MG63 (cell line): Measurements from ENCODE around the gene PRSS27. TPM values are rescaled to one million over a fixed set of nuclear protein-coding genes. Genes with fewer than 3 reads are reported as not detected.

Experiments
- DNase-seq: peaks from one replicate; pipeline ENCODE4 v3.0.0-alpha.2; 2020
- H3K27me3 ChIP-seq: fragments of 250-450 bp; sonication (Bioruptor Pico); 2 replicates; pipeline ENCODE4 v1.5.1; 2020; ENCODE audit warnings: mild to moderate bottlenecking, moderate library complexity
- H3K36me3 ChIP-seq: fragments of 250-450 bp; sonication (Bioruptor Pico); 2 replicates; pipeline ENCODE4 v1.5.1; 2020; ENCODE audit warnings: mild to moderate bottlenecking, moderate library complexity
- H3K4me3 ChIP-seq: fragments of 250-450 bp; sonication (Bioruptor Pico); 2 replicates; pipeline ENCODE4 v1.5.1; 2020; ENCODE audit warnings: mild to moderate bottlenecking, moderate library complexity
- H3K9me3 ChIP-seq: fragments of 250-450 bp; sonication (Bioruptor Pico); 2 replicates; pipeline ENCODE4 v1.5.1; 2020; ENCODE audit warnings: mild to moderate bottlenecking, moderate library complexity
- total RNA-seq: library from RNA; depleted of rRNA; stranded (reverse); fragments of >200 nt; shearing (Covaris generic); gene quantifications from 2 replicates; pipeline ENCODE4 v1.2.3, GENCODE V29; 2014; ENCODE audit warnings: low replicate concordance; rRNA removed

PRSS27 gene
- 0.22 and 1.7 TPM in 2 replicates for total RNA-seq

DNA sequence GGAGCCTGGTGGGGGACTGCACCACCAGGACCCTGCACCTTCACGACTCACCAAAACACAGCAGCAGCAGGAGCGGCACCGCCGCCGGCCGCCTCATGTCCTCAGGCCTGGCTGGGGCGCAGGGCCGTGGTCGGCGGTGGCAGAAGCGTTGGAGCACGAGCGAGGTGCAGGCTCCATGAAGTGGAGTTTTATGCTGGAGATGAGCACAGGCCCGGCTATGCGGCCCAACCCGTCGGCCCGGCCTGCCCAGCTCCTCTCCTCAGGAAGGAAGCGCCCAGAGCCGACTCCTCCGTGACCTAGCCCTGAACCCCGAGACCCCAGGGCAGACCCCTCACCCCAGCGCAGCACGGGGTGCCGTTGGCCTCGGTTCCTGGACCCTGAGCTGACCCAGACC is at the start of gene PRSS27:
PRSS27 (minus strand) TSS at position 161 of the 394 bp plus-strand sequence; CDS start at position 97, 64 bp downstream.
- no peak for DNase-seq
- Histone ChIP-seq H3K27me3 (no peaks in the 10 kb centered on the region), H3K4me3 (peak within 1 kb of the TSS; percentile 66), H3K36me3 (no peaks in the 10 kb centered on the region), H3K9me3 (no peaks in the 10 kb centered on the region)

DNA sequence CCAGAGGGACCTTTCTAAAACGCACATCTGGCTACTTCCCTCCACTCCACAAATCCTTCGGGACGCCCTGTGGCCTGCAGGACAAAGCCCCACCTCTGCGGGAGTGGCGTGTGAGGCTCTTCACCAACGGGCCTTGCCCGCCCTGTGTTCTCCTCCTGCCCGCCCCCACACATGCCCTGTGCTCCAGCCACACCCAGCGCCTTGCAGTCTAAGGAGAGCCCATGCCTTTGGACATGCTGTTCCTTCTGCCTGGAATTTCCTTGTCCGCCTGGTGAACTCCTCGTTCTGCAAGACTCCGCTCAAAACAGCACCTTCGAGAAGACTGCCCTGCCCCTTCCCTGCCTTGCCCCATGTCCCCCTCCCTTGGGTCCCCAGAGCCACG is 49.6 kb upstream of the PRSS27 start:
- H3K36me3 ChIP-seq: peaks cover 94% of the 10 kb centered on the region
- no peaks in the 10 kb centered on the region for H3K9me3 ChIP-seq
- no peak for DNase-seq
- H3K27me3 ChIP-seq: no peaks in the 10 kb centered on the region
- H3K4me3 ChIP-seq: no peak overlapping the region

DNA sequence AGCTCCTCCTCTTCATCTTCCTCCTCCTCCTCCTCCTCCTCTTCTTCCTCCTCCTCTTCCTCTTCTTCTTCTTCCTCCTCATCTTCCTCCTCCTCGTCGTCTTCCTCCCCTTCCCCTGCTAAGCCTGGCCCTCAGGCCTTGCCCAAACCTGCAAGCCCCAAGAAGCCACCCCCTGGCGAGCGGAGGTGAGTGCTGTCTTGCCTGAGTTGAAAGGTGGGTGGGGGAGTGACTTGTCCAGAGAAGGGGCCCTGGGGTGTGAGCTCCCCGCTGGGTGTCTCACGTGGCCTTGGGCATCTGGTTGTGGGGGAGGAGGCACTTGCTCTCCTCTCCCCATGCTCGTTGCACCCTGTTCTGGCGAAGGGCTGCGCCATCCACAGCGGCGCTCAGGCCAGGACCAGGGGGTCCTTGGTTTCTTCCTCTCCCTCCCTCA is 49.1 kb upstream of the PRSS27 start:
- peaks cover 94% of the 10 kb centered on the region for H3K36me3 ChIP-seq
- H3K9me3 ChIP-seq: no peaks in the 10 kb centered on the region
- no peak overlapping the region for H3K4me3 ChIP-seq
- DNase-seq: no peak
- H3K27me3 ChIP-seq: no peaks in the 10 kb centered on the region

DNA sequence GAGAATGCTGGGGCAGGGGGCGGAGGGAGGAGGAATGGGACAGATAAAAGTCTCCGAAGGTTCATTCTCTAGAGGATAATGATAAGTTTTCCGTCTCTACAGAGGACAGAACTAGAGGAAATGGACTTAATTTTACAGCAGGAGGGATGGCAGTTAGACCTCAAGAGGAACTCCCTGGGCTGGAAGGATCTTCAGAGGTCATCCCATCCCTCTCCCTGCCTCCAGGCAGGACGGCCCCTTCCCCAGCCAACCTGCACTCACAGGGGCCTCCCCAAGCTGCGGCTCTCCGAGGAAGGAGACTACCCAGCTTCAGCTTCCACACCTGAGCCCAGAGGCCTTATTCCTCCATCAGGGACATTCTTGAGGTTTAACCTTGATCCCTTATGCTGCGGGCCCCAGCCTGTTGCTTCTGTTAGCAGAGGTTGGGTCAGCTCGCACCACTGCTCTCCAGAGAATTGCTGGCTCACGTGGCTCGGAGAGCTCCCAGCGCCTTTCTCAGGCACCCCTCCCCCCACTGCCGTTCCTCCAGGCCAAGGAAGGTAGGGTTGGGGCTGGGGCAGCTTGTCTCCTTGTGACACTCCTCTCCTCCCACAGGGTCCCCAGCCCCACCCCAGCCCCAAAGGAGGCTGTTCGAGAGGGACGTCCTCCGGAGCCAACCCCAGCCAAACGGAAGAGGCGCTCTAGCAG is 48.5 kb upstream of the PRSS27 start:
- H3K27me3 ChIP-seq: no peaks in the 10 kb centered on the region
- H3K36me3 ChIP-seq: peaks cover 94% of the 10 kb centered on the region
- DNase-seq: no peak
- no peak overlapping the region for H3K4me3 ChIP-seq
- no peaks in the 10 kb centered on the region for H3K9me3 ChIP-seq

DNA sequence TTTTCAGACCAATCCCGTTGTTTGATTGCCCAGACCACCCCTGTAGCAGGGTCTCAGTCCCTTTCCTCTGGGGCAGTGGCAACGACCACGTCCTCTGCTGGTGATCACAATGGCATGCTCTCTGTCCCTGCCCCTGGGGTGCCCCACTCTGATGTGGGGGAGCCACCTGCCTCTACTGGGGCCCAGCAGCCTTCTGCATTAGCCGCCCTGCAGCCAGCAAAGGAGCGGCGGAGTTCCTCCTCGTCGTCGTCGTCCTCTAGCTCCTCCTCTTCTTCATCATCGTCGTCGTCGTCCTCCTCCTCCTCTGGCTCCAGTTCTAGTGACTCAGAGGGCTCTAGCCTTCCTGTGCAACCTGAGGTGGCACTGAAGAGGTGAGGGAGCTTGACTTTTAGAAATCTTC is 47.9 kb upstream of the PRSS27 start:
- Histone ChIP-seq H3K4me3 (no peak overlapping the region), H3K27me3 (no peaks in the 10 kb centered on the region), H3K36me3 (peaks cover 94% of the 10 kb centered on the region), H3K9me3 (no peaks in the 10 kb centered on the region)
- no peak for DNase-seq

DNA sequence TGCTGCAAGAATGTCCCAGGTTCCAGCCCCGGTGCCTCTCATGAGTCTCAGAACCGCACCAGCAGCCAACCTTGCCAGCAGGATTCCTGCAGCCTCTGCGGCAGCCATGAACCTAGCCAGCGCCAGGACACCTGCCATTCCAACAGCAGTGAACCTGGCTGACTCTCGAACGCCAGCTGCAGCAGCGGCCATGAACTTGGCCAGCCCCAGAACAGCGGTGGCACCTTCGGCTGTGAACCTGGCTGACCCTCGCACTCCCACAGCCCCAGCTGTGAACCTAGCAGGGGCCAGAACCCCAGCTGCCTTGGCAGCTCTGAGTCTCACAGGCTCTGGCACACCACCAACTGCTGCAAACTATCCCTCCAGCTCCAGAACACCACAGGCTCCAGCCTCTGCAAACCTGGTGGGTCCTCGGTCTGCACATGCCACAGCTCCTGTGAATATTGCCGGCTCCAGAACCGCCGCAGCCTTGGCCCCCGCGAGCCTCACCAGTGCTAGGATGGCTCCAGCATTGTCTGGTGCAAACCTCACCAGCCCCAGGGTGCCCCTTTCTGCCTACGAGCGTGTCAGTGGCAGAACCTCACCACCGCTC is 47.2 kb upstream of the PRSS27 start:
- H3K9me3 ChIP-seq: no peaks in the 10 kb centered on the region
- no peak overlapping the region for H3K4me3 ChIP-seq
- DNase-seq: no peak
- H3K27me3 ChIP-seq: no peaks in the 10 kb centered on the region
- peaks cover 97% of the 10 kb centered on the region for H3K36me3 ChIP-seq

DNA sequence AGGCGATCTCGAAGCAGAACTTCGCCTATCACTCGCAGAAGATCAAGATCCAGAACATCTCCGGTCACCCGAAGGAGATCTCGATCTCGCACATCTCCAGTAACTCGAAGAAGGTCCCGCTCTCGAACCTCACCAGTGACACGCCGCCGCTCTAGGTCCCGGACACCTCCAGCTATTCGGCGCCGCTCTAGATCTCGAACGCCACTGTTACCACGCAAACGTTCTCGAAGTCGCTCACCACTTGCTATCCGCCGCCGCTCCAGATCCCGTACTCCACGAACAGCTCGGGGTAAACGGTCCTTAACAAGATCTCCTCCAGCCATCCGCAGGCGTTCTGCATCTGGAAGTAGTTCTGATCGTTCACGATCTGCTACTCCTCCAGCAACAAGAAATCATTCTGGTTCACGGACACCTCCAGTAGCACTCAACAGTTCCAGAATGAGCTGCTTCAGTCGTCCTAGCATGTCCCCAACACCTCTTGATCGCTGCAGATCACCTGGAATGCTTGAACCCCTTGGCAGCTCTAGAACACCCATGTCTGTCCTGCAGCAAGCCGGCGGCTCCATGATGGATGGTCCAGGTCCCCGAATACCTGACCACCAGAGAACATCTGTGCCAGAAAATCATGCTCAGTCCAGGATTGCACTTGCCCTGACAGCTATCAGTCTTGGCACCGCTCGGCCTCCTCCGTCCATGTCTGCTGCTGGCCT is 46.6 kb upstream of the PRSS27 start:
- H3K36me3 ChIP-seq: peaks cover 97% of the 10 kb centered on the region

DNA sequence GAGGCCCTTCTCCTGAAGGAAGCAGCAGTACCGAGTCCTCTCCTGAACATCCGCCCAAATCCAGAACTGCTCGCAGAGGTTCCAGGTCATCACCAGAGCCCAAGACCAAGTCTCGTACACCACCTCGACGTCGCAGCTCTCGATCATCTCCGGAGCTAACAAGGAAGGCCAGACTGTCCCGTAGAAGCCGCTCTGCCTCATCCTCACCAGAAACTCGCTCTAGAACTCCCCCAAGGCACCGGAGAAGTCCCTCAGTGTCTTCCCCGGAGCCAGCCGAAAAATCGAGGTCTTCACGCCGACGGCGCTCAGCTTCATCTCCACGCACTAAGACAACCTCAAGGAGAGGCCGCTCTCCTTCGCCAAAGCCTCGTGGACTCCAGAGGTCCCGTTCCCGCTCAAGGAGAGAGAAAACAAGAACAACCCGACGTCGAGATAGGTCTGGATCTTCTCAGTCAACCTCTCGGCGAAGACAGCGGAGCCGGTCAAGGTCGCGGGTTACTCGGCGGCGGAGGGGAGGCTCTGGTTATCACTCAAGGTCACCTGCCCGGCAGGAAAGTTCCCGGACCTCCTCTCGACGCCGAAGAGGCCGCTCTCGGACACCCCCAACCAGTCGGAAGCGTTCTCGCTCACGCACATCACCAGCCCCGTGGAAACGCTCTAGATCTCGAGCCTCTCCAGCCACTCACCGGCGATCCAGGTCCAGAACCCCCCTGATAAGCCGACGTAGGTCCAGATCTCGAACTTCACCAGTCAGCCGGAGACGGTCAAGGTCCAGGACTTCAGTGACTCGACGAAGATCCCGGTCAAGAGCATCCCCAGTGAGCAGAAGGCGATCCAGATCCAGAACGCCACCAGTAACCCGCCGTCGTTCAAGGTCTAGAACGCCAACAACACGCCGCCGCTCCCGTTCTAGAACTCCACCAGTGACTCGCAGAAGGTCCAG is 45.7 kb upstream of the PRSS27 start:
- no peaks in the 10 kb centered on the region for H3K9me3 ChIP-seq
- H3K4me3 ChIP-seq: no peak overlapping the region
- H3K27me3 ChIP-seq: no peaks in the 10 kb centered on the region
- no peak for DNase-seq
- peaks cover 100% of the 10 kb centered on the region for H3K36me3 ChIP-seq

More for the DNA sequence above, 46.6 kb upstream of the PRSS27 start:
- Histone ChIP-seq H3K9me3 (no peaks in the 10 kb centered on the region), H3K27me3 (no peaks in the 10 kb centered on the region), H3K4me3 (no peak overlapping the region)
- DNase-seq: no peak

DNA sequence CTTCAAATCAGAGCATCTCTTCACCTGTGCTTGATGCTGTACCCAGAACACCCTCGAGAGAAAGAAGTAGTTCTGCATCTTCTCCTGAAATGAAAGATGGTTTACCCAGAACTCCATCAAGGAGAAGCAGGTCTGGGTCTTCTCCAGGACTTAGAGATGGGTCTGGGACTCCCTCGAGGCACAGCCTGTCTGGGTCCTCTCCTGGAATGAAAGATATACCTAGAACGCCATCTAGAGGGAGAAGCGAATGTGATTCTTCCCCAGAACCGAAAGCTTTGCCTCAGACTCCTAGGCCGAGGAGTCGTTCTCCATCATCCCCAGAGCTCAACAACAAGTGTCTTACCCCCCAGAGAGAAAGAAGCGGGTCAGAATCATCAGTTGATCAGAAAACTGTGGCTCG is 44.7 kb upstream of the PRSS27 start:
- H3K36me3 ChIP-seq: peaks cover 100% of the 10 kb centered on the region

DNA sequence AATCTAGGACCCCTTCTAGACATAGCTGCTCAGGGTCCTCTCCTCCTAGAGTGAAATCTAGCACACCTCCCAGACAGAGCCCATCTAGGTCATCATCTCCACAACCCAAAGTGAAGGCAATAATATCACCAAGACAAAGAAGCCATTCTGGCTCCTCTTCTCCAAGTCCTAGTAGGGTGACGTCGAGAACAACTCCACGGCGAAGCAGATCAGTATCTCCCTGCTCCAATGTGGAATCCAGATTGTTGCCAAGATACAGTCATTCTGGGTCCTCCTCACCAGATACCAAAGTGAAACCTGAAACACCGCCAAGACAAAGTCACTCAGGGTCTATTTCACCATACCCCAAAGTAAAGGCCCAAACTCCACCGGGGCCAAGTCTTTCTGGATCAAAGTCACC is 43.1 kb upstream of the PRSS27 start:
- H3K9me3 ChIP-seq: no peaks in the 10 kb centered on the region
- DNase-seq: no peak

More for the DNA sequence above, 44.7 kb upstream of the PRSS27 start:
- Histone ChIP-seq H3K4me3 (no peak overlapping the region), H3K9me3 (no peaks in the 10 kb centered on the region), H3K27me3 (no peaks in the 10 kb centered on the region)
- no peak for DNase-seq

DNA sequence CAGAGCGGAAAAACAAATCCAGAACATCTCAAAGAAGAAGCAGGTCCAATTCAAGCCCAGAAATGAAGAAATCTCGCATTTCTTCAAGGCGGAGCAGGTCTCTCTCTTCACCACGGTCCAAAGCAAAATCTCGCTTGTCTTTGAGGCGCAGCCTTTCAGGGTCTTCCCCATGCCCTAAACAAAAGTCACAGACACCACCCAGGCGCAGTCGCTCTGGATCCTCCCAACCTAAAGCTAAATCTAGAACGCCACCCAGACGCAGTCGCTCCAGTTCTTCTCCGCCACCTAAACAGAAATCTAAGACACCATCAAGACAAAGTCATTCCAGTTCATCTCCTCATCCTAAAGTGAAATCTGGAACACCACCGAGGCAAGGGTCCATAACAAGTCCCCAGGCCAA is 42.7 kb upstream of the PRSS27 start:
- Histone ChIP-seq H3K27me3 (no peaks in the 10 kb centered on the region), H3K4me3 (no peak overlapping the region), H3K36me3 (peaks cover 100% of the 10 kb centered on the region), H3K9me3 (no peaks in the 10 kb centered on the region)
- DNase-seq: no peak

More for the DNA sequence above, 43.1 kb upstream of the PRSS27 start:
- peaks cover 100% of the 10 kb centered on the region for H3K36me3 ChIP-seq
- H3K4me3 ChIP-seq: no peak overlapping the region
- no peaks in the 10 kb centered on the region for H3K27me3 ChIP-seq

DNA sequence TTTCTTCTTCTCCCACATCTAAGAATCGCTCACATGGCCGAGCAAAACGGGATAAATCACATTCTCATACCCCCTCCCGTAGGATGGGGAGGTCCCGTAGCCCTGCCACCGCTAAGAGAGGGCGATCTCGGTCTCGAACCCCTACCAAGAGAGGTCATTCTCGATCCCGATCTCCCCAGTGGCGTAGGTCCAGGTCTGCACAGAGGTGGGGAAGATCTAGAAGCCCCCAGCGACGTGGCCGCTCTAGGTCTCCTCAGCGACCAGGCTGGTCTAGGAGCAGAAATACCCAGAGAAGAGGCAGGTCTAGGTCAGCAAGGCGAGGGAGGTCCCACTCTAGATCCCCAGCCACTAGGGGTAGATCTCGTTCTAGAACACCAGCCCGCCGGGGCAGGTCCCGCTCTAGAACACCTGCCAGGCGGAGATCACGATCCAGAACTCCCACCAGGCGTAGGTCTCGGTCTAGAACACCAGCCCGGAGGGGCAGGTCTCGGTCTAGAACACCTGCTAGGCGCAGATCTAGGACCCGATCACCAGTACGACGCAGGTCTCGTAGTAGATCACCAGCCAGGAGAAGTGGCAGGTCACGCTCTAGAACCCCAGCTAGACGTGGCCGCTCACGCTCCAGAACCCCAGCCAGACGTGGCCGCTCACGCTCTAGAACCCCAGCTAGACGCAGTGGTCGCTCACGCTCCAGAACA is 42.0 kb upstream of the PRSS27 start:
- no peak overlapping the region for H3K4me3 ChIP-seq
- peaks cover 100% of the 10 kb centered on the region for H3K36me3 ChIP-seq

DNA sequence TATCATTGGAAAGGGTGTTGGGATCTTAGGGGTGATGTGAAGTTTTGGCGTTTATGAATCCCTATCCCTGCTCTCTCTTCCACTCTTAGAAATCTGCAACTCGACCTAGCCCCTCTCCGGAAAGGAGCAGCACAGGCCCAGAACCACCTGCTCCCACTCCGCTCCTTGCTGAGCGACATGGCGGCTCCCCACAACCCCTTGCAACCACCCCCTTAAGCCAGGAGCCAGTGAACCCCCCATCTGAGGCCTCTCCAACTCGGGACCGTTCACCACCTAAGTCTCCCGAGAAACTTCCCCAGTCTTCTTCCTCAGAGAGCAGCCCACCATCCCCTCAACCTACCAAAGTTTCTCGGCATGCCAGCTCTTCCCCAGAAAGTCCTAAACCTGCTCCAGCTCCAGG is 41.4 kb upstream of the PRSS27 start:
- Histone ChIP-seq H3K27me3 (no peaks in the 10 kb centered on the region), H3K4me3 (no peak overlapping the region), H3K36me3 (peaks cover 100% of the 10 kb centered on the region), H3K9me3 (no peaks in the 10 kb centered on the region)
- no peak for DNase-seq

More for the DNA sequence above, 42.0 kb upstream of the PRSS27 start:
- H3K9me3 ChIP-seq: no peaks in the 10 kb centered on the region
- no peak for DNase-seq
- H3K27me3 ChIP-seq: no peaks in the 10 kb centered on the region

DNA sequence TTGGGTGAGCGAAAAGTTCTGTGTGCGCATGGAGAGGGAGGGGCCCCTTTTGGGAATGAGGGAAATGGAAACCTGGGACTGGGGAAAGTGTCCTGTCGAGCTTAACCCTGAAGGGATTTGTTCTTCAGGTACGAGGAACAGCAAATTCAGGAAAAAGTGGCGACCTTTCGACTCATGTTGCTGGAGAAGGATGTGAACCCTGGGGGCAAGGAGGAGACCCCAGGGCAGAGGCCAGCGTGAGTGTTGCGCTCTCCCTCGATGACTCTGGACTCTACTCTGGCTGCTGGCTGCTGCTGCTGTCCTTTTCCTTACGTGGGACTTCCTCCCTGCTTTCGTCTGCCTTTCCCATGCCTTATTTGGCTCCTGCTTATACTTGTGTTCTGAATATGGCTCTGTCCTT is 37.3 kb upstream of the PRSS27 start:
- H3K36me3 ChIP-seq: peaks cover 94% of the 10 kb centered on the region

DNA sequence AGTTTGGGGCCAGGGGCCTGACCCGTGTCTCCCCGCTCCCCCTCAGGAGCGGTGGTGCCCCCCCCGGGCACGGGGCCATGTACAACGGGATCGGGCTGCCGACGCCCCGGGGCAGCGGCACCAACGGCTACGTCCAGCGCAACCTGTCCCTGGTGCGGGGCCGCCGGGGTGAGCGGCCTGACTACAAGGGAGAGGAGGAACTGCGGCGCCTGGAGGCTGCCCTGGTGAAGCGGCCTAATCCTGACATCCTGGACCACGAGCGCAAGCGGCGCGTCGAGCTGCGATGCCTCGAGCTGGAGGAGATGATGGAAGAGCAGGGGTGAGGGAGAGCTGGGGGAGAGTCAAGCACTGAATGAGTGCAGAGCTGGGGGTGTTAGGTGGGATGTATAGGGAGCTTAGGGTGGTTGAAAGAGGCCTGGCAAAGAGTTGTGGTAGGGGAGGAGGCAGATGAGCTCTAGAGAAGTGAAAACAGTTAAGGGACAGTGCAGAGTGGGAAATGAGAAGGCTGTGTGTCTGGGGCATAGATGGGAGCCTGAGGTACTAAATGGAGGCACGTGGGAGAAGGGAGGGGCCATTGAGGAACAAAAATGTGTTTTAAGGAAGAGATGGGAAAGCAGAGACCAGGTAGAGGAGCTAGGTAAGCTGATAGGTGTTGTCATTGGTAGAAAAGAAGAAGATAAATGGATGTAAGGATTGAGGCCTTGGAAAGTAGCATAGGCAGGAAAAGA is 36.4 kb upstream of the PRSS27 start:
- Histone ChIP-seq H3K27me3 (no peaks in the 10 kb centered on the region), H3K4me3 (no peak overlapping the region), H3K9me3 (no peaks in the 10 kb centered on the region), H3K36me3 (peaks cover 87% of the 10 kb centered on the region)
- no peak for DNase-seq

More for the DNA sequence above, 37.3 kb upstream of the PRSS27 start:
- no peaks in the 10 kb centered on the region for H3K9me3 ChIP-seq
- H3K4me3 ChIP-seq: no peak overlapping the region
- no peaks in the 10 kb centered on the region for H3K27me3 ChIP-seq
- no peak for DNase-seq
